HG03460 (cell line): ENCODE data around the gene BCL11B.

Source experiments
- ATAC-seq: cut with Tn5 transposase; IDR thresholded peaks from one replicate; pipeline ENCODE4 v1.9.1; 2021; ENCODE audit not compliant: unreplicated experiment

BCL11B gene

DNA sequence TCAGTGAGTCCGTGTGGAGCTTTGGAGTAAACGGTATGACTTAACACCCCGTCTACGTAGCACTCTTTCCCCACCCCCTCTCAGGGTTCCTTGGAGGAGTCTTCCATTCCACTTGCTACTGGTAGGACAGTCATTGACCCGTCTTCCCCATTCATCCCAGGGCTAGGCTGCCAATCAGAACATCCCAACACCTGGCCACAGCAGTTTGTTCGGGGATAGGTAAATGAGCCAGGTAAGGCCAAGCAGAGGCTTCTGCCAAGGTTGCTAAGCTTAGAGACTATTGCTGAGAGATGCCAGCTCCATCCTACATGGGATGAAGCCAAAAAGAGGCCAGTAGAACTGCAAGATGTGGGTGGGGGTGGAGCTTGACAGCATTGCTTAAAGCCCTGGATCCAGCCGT, 130.8 kb downstream of the BCL11B start:
- no peak for ATAC-seq

DNA sequence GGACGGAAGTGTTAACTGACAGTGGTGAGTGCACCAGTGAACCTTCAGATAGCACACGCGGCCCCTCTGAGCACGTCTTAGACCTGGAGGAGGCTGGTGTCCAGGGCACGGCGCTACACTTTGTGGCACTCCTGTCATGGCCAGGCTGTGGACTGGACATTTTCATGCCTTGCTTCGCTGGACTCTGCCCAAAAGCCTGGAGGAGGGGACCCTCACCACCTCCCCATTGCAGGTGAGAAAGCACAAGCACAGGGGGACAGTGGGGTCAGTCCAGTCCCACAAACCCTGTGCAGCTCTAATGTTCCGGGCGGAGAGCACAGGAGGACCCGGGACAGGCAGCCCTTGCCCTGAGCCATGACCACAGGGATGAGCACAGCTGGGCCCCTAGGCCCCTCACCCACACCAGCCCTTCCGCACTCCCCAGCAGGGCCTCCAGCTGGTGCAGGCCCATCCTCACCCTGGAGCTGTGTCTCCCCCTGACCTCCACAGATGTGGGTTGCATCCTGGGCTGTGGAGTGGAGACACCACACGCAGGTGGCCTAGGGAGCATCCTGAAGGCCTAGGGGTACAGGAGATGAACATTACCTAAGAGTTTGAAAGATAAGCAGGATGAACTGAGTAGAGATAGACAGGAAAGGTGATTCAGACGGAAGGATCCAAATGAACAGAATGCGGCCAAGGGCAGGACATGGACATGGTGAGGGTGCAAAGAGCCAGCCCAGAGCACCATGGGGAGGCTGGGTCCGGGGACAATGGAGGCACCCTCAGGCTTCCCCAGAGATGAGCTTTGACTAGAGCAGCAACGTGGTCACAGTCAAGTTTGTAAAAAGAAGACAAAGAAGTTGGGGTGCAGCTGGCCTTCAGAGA, 132.8 kb downstream of the BCL11B start:
- ATAC-seq: no peak

DNA sequence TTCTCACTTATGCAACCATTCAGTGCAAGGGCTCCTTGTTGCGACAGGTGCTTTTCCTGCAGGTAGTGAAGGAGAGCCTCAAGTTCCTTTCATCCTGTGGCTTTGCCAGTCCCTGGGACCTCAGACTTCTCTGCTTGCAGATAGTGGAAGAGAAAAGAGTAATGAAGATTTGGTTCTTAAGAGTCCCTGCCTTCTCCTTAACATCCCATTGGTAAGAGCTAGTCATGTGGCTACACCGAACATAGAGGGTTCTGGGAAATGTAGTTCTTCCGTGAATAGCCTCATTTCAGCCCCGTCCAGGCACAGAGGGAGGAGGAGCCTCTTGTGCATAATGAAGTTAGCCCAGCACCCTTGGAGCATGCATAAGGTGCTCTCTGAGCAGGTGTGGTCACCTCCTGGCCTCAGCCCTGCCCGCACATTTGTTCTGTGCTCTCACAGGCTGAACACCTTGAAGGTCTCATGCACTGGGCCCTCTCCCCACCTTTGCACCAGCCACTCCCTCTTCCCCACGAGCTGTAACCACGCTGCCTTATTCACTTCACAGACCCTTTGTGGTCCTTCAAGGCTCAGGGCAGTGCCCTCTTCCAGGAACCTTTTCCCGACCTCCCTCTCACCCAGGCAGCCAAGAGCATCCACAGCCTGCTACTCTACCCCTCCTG, 134.0 kb downstream of the BCL11B start:
- ATAC-seq: no peak

DNA sequence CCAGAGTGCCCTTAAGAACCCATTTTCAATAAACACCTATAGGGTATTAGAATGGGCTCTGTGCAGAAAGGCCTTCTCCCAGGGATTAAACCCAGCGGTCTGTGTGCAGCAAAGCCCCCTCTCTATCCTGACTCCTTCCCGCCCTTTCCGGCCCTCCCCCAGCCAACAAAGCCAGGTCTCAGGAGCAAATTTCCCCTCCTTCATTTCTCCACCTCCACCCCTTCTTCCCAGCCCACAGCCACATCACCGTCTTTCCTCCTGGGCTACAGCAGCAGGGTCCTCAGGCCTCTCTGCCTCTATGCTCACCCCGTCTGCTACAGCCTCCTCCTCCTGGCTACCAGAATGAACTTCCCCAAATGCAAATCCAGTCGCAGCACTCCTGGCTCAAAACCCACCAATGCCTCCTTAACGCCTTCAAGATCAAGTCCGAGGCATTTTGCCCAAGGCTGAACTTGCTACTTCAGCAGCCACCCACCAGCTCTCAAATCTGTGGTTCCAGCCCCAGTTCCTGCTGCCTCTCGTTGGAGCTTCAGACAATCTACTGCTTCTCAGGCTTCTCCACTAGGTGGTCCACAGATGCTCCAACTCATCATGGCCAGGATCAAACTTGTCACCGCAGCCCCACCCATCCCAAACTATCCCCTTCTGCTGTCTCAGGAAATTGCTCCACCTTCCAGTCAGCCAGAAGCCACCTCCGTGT, 134.8 kb downstream of the BCL11B start:
- ATAC-seq: no peak

DNA sequence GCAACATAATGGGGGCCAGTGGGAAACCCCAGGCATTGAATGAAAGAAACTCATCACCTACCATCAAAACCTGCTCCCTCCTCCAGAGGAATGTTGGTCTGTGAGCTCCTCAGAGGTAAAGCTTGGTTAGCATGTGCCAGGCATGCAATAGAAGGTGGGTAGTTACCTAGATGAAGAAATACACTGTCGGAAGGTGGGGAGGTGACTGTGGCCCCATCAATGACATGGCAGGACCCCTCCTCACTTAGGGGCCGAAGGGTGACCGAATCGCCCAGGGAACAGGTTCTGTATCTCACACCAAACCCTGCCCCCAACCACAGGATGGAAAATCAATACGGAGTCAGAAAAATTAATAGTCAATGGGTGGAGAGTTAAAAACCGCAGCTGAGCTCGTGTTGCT, 135.6 kb downstream of the BCL11B start:
- no peak for ATAC-seq

DNA sequence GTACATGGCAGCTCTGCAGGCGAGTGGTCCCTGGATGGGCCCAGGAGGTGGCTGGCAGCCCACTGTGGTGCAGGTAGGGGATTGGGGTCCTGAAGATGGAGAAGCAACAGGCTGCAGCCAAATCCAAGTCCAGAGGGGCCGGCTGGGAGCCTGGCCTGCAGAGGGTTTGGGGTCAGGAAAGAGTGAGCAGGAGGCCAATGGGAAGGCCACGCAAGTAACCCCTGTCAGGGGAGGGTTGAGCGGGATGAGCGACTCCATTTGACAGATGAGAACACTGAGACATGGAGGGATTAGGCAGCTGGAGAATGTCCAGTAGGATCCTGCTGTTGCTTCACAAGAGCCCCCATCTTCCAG, 136.0 kb downstream of the BCL11B start:
- ATAC-seq: no peak

DNA sequence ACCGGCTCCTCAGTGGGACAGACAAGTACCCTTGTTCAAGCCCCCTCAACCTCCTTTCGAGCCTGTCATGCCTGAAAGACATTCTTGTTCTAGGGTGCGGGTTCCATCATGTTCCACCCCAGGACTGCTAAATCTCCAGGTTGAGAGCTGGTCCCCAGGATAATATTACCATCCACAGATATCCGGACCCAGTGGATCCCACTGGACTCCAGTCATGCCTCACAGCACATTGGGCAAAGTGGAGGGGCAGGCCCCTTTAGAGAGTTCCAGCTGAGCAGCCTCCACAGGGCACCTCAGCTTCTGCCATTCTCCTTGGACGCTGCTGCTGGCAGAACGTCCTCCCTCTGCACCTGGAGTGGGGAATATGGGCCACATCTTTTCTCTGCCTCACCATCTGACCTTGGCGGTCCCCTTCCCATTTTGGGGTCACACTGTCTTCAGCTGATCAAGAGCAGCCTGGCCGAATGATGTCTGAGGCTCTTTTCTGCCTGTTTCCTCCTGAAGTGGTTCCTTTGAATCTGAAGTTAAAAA, 137.4 kb downstream of the BCL11B start:
- no peak for ATAC-seq

DNA sequence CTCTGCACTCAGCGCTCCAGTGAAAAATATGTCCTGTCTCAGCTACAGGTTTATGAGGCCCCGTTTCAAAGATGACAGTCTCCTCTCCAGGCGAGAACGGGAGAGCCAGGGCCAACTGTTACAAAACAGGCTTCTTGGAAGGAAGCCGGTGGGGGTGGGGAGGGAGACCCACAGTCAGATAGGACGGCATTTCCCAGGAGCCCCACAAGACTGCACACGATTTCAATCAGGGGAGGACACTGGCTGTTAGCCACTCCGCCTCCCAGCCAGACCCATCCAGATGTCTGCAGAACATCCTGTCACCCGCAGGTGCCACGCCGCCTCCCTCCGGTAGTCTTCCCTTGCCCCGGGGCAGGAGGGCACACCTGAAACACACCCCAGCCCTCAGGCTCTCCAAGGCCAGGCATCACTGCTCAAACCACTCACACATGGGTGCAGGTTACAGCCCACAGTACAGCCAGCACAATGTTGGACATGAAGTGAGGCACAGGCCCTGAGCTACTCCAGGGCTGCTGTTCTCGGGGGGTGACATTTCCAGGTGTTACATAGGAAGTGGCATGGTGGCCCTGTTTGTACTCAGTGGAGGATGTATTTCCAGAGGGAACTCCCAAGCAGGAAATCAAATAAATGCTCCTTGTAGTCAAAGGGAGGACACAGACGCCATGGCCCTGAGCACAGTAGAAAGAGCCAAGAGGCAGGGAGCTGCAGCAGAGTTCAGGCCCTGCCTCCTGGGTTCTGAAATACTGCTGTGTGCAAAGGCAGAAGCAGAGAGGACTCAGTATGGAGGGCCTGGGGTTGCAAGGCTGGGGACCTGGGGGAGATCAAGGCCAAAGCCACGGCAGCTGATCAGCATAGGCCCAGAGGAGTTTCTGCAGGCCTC, 138.1 kb downstream of the BCL11B start:
- no peak for ATAC-seq

DNA sequence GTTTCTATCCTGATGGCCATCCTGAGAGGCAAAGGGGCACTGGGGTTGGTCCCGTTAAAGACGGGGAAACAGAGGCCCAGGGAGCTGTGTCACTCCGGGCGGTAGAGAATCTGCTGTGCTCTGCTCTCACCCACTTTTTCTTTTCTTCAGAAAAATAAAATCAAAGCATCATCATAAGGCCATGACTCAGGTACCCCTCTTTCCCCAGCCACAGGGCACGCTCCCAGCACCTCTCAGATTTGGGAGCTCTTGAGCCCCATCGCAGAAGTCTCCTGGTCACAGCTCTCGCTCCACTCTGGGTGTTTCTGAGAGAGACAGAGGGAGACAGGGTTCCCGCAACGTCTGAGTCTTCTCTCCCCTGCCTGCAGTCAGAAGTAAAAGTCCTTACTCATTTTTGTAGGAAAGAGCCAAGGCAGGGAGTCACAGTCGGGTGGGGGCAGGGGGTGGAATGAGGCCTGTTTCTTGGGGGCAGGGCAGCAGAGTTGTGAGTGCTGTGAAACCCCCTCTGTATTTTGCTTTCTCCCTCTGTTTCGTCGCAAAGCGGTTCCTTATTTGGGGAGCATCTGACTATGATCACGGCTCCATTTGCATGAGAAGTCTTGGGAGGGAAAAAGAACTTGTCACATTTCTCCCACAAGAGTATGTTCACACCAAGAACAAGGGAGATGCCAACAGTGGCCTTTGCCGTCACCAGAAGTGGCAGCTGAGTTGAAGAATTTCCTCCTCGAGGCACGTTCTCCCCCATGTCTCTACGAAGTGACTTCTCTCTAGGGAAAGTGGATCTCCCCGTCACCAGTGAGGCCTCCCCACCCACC, 139.0 kb downstream of the BCL11B start:
- no peak for ATAC-seq

DNA sequence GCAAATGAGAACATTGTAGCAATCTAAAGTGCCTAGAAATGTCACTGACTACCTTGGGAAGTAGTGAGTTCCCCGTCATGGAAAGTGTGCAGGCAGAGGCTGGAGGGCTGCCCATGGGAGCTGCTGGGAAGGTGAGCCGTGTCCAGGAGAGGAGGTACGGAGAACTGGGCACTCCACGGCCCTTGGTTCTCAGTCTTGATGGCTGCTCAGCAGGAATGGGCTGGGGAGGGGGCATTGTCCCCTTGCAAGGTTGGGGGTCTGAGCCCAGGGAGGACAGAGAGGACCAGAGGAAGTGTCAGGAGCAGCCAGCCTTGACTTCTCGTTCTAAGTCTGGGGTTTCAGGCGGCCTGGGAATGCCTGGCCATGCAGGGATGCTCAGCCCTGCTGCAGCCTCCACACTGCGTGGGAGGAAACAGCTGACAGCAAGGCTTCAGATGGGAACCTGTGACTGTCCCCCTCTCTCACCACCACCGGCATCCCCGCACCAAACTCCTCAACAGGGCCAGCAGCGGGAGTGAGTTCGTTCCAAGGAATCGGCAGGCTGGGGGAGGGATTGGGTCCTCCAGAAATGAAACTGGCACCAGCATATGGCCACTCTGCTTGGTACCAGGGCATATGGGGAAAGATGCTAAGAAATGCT, 140.2 kb downstream of the BCL11B start:
- ATAC-seq: no peak

DNA sequence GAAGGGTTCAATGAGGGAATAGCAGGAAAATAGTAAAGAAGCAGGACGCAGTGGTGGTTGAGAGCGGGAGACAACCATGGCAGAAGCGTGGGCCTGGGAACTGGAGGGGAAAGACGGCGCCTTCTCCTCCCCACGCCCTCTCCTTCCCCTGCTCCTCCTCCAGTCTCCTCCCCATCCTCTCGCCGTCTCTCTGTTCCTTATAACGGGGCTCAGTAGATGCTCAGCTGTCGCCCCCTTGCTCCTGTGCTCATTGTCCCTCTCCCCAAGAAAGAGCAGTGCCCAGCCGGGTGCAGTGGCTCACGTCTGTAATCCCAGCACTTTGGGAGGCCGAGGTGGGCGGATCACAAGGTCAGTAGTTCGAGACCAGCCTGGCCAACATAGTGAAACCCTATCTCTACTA, 142.0 kb downstream of the BCL11B start:
- no peak for ATAC-seq

DNA sequence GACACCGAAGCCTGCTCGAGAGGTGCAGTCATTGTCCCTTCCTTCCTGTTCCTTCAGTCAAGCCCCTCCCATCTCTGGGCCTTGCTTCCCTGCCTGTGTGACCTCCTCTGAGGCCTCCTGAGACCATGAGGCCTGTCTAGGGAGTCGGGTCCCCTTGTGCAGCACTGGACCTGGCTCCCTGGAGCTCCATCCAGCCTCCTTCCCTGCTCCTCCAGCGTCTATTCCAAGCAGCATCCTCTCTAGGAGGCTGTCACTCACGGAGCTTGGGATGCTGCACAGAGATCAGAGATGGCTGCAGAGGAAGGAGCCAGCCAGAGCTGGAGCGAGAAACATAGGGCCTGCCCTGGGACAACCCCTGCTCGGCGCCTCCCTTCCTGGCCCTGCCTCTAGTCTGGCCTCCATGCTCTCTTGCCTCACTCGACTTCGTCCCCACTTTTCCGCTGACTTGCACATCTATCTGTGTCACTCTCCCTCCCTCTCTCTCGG, 142.7 kb downstream of the BCL11B start:
- no peak for ATAC-seq

DNA sequence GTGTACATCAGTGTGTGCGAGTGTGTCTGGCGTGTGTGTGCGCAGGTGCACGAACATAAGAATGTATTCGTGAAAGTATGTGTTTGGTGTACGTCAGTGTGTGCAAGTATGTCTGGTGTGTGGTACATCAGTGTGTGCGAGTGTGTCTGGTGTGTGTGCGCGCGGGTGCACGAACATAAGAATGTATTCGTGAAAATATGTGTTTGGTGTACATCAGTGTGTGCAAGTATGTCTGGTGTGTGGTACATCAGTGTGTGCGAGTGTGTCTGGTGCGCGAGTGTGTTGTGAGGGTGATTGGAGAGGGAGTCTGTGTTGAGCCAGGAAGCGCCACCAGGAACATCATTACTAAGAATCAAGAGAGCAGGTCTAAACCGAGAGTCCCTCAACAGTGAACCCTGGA, 143.8 kb downstream of the BCL11B start:
- ATAC-seq: no peak

DNA sequence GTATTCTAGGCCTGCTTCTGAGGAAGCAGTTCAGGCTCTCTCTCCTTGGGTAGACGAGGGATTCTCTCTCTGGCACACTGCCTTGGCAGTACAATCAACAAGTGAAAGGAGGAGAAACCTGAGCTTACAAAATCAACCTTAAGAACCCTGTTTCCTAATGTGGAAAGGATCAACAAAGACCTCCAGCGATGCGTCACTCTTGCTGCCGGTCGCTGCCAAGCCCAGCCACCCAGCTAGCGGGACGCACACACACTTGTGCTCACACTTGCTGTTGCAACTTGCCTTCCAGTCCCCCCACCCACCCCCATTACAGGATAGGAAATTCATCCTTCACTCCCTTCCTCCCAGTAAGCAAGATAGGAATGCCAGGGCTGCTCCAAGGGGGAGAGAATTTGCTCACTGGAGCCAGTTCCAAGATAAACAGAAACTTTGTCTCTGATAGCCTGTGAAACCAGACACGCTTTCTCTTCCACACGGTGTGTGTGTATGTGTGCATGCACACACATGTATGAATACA, 144.3 kb downstream of the BCL11B start:
- no peak for ATAC-seq

DNA sequence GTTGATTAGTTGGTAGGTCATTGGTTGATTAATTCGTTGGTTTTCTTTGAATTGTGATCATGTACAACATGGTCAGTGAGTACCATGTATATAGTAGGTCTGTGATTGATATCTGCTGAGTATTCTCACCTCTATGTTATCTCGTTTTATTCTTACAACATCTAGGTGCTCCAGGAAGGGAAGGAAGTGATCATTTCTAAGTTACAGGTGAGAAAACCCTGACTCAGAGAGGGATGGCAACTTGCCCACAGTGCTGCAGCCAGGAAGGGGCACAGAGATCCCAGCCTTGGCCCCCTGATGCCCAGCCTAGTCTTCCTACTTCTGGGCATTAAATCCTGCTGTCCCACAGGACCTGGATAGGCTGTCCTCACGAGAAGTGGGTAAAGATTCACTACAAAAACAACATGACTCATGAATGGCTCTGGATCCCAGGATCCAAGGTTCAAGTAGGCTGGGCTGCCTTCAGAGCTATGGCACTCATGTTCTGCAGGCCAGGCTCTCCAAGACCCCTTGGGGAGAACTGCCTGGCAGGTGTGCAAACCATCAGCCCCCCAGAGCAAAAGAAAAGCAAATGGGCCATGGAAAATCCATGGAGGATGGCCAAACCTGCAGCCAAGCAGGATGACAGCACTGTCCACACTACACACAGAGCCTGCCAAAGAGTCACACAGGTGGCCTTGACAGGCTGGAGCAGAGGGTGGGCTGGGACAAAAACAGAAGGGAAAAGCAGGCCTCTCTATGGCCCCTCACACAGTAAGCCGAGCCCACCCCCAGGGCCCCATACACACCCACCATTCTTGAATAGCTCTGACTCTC, 146.2 kb downstream of the BCL11B start:
- no peak for ATAC-seq

DNA sequence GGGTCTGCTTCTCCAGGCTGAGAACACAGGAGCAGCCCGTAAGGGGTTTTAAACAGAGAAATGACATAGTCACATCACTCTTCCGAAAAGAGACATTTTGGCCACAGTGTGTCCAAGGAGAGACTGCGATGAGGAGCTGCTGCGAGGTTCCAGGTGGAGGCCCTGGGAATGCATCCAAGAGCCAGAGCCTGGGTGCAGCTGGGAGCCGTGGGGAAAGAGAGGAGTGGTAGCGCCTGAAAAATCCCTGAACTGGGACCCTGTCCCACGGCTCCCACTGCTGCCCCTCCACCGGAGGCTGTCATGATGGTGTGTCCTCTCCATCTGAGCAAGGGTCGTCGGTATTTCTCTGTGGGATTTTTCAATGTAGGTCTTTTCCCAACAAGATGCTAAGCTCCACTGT, 146.9 kb downstream of the BCL11B start:
- no peak for ATAC-seq

DNA sequence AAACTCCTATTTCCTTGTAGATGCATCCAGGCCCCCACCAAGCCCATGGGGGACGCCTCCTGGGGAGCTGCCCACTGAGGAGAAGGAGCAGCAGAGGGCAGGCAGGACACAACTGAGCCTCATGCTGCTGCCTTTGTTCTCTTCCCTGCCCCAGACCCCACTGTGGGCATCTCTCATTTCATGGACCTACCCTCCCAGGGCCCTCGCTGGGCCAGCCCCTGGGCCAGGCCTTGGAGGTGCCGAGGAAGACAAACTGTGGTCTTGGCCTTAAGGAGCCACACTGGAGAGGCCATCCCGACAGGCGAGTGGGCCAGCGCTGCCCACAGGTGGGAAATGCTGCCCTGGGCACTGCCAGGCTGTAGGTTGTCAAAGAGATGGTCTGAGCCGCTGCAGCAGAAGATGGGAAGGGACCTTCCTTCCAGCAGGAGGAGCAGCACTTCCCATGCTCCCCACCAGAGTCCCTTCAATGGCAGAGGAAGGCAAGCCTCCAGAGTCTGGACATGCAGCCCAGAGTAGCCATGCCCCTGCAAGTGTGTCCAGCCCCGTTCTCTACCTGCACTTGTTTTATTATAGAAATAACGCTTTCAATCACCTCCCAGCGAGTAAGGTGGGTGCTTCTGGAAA, 147.4 kb downstream of the BCL11B start:
- ATAC-seq: no peak
